H1 (cell line): ENCODE measurements around the gene CLDN6. TPM values are rescaled to one million over a fixed set of nuclear protein-coding genes. Genes with fewer than 3 reads are reported as not detected.
A peak's percentile ranks its signal among the peaks of the same experiment; 100 is the strongest.

ENCODE experiments used
- ASH2L ChIP-seq: fragments of 200-600, 300-600 bp; sonication (generic); IDR thresholded peaks from one replicate; pipeline ENCODE4 v1.7.1; 2017; ENCODE audit warnings: low read length
- ATF2 ChIP-seq: IDR thresholded peaks from 2 replicates; pipeline ENCODE4 v1.6.1; 2012; ENCODE audit warnings: low read length, inconsistent platforms
- BRCA1 ChIP-seq: IDR thresholded peaks from 2 replicates; pipeline ENCODE4 v1.6.1; 2012; ENCODE audit warnings: low read depth, low read length, improper control_type of control experiment
- CBX5 ChIP-seq: fragments of 300-800, 300-1000 bp; sonication (generic); IDR thresholded peaks from 2 replicates; pipeline ENCODE4 v1.7.1; 2016; ENCODE audit warnings: antibody characterized with exemption, low read length, low read depth
- CBX8 ChIP-seq: fragments of 300-800, 300-1000 bp; sonication (generic); IDR thresholded peaks from 2 replicates; pipeline ENCODE4 v1.7.1; 2016; ENCODE audit warnings: low read depth, low read length, borderline replicate concordance
- CEBPB ChIP-seq: IDR thresholded peaks from 2 replicates; pipeline ENCODE4 v1.6.1; 2012; ENCODE audit warnings: low read depth, low read length
- CTBP2 ChIP-seq: IDR thresholded peaks from 2 replicates; pipeline ENCODE4 v1.7.0; 2011; ENCODE audit warnings: borderline replicate concordance, mild to moderate bottlenecking, moderate library complexity, mixed read lengths, low read length; ENCODE audit not compliant: insufficient read depth, insufficient read length
- EGR1 ChIP-seq: IDR thresholded peaks from 2 replicates; pipeline ENCODE4 v1.6.1; 2011; ENCODE audit warnings: low read depth, low read length, borderline replicate concordance
- HDAC2 ChIP-seq, 2 experiments: fragments of 300-600 bp in 1 of 2; sonication (generic) in 1 of 2; IDR thresholded peaks; 2 replicates each; pipeline ENCODE4 v1.6.1; 2011 to 2012; ENCODE audit warnings: low read depth in 2 of 2, low read length in 2 of 2, mild to moderate bottlenecking in 2 of 2, moderate library complexity in 2 of 2, borderline replicate concordance in 1 of 2, inconsistent platforms in 1 of 2
- HDAC6 ChIP-seq: IDR thresholded peaks from one replicate; pipeline ENCODE4 v1.7.1; 2012; ENCODE audit warnings: low read depth, mild to moderate bottlenecking, inconsistent platforms, low read length, moderate library complexity
- JUN ChIP-seq: IDR thresholded peaks from 2 replicates; pipeline ENCODE4 v1.6.1; 2011; ENCODE audit warnings: low read depth, mild to moderate bottlenecking, improper control_type of control experiment, low read length
- NANOG ChIP-seq: IDR thresholded peaks from 2 replicates; pipeline ENCODE4 v1.6.1; 2011; ENCODE audit warnings: low read length, low read depth, mild to moderate bottlenecking, inconsistent platforms; ENCODE audit not compliant: insufficient read depth, poor library complexity, severe bottlenecking
- PHF8 ChIP-seq: fragments of 200-600 bp; sonication (generic); conservative IDR thresholded peaks from 2 replicates; pipeline ENCODE4 v1.7.1; 2012; ENCODE audit warnings: low read depth, mild to moderate bottlenecking, inconsistent platforms, low read length, moderate library complexity
- POLR2A ChIP-seq, 2 experiments: IDR thresholded peaks; 1 replicate in 1 of 2; 2 replicates in 1 of 2; pipeline ENCODE4 v1.6.1; 2011; ENCODE audit warnings: low read depth in 2 of 2, low read length in 2 of 2, mild to moderate bottlenecking in 2 of 2; ENCODE audit errors: control extremely low read depth in 1 of 2
- RNF2 ChIP-seq: fragments of 200-900, 300-1000 bp; sonication (generic); IDR thresholded peaks from 2 replicates; pipeline ENCODE4 v1.7.1; 2016; ENCODE audit warnings: borderline replicate concordance, low read depth, mild to moderate bottlenecking, antibody characterized with exemption, low read length; ENCODE audit not compliant: poor library complexity, severe bottlenecking; ENCODE audit errors: missing control alignments
- RXRA ChIP-seq: IDR thresholded peaks from 2 replicates; pipeline ENCODE4 v1.6.1; 2011; ENCODE audit warnings: low read depth, mild to moderate bottlenecking, low read length, moderate library complexity; ENCODE audit not compliant: insufficient read depth
- SIN3A ChIP-seq, 2 experiments: IDR thresholded peaks in 1 of 2; conservative IDR thresholded peaks in 1 of 2; 2 replicates each; pipeline ENCODE4 v1.6.1; 2011 to 2012; ENCODE audit warnings: low read length in 2 of 2, improper control_type of control experiment in 1 of 2, low read depth in 1 of 2, mild to moderate bottlenecking in 1 of 2
- SIX5 ChIP-seq: IDR thresholded peaks from 2 replicates; pipeline ENCODE4 v1.6.1; 2011; ENCODE audit warnings: mild to moderate bottlenecking, low read depth, low read length
- SP2 ChIP-seq: IDR thresholded peaks from 2 replicates; pipeline ENCODE4 v1.6.1; 2012; ENCODE audit warnings: mild to moderate bottlenecking, low read length, inconsistent platforms
- SP4 ChIP-seq: IDR thresholded peaks from 2 replicates; pipeline ENCODE4 v1.6.1; 2012; ENCODE audit warnings: low read length, inconsistent platforms
- TAF7 ChIP-seq: optimal IDR thresholded peaks from 2 replicates; pipeline ENCODE3; 2011; ENCODE audit warnings: low read depth, mild to moderate bottlenecking, inconsistent platforms, low read length, moderate library complexity, borderline replicate concordance
- YY1 ChIP-seq: IDR thresholded peaks from 2 replicates; pipeline ENCODE4 v1.6.1; 2011; ENCODE audit warnings: low read depth, mild to moderate bottlenecking, low read length
- polyA plus RNA-seq, 7 experiments: library from polyadenylated mRNA; depleted of rRNA in 3 of 7; stranded (reverse) in 5 of 7; unstranded in 2 of 7; fragments of >200 nt in 5 of 7; fragments of 200-250 nt in 2 of 7; gene quantifications; 1 replicate in 5 of 7; 2 replicates in 1 of 7; 4 replicates in 1 of 7; pipeline versions ENCODE4 v1.2.1 to v1.2.3, GENCODE V29; 2011 to 2013; ENCODE audit warnings: missing spikeins in 2 of 7, mixed read lengths in 2 of 7
- total RNA-seq: library from RNA; stranded (reverse); fragmentation: NEBNext Ultra II Directional; extraction: Animal tissue kit (Norgen Biotek cat#: 25700); gene quantifications from 2 replicates; pipeline ENCODE4 v1.2.1, GENCODE V29; 2021
- TF ChIP-seq, protein P1 (sequence below): IDR thresholded peaks from 2 replicates; pipeline ENCODE4 v1.6.1; 2012; ENCODE audit warnings: inconsistent platforms

CLDN6 gene
- total and polyA plus RNA-seq, 2 of the 8 experiments (the other 6 are each of a cell fraction or from before 2014, with no cell fraction given): 747 to 1,115 TPM

GRCh38 chr16:2983706-2984136 is 34.3 kb downstream of the CLDN6 start (continued):
- TF ChIP-seq CEBPB (no peak), SP2 (no peak), RXRA (no peak), NANOG (no peak), BRCA1 (peak; percentile 65; the same call in 1 of the 2 replicates), ASH2L (no peak), HDAC6 (no peak), EGR1 (no peak), POLR2A (IDR thresholded peaks at IDR 0.05; ENCODE audit: control extremely low read depth in 1 of 2, low read depth in 2 of 2, low read length in 2 of 2) (no peak), TAF7 (no peak), CBX5 (no peak), YY1 (no peak), JUN (no peak), SIX5 (no peak), HDAC2 (IDR thresholded peaks at IDR 0.05; ENCODE audit: borderline replicate concordance in 1 of 2, low read depth in 2 of 2, low read length in 2 of 2) (peak in 1 of 2 experiments; percentile 40; a peak in 1 of 4 replicates), SIN3A (conservative IDR thresholded peaks at IDR 0.05 in 1 of 2, IDR thresholded peaks at IDR 0.05 in 1 of 2; ENCODE audit: low read depth in 1 of 2, low read length in 2 of 2) (peak in 1 of 2 experiments; percentile 51; a peak in 1 of 4 replicates), CBX8 (no peak), RNF2 (no peak), ATF2 (no peak), CTBP2 (no peak), SP4 (no peak), PHF8 (no peak)
- TF ChIP-seq, protein P1, sequence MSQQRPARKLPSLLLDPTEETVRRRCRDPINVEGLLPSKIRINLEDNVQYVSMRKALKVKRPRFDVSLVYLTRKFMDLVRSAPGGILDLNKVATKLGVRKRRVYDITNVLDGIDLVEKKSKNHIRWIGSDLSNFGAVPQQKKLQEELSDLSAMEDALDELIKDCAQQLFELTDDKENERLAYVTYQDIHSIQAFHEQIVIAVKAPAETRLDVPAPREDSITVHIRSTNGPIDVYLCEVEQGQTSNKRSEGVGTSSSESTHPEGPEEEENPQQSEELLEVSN: no peak
